ENCODE measurements around the gene ZNRF3.

The ZNRF3 gene

GRCh38 chr22:29079218-29079901 is 196.0 kb downstream of the ZNRF3 start:
- no peak overlapping the region for H3K4me2 ChIP-seq (ENCODE audit: low read length)
- no peaks in the 10 kb centered on the region for H3K4me1 ChIP-seq (ENCODE audit: low read length)
- no peak overlapping the region for H3K4me3 ChIP-seq (ENCODE audit: low read length)

GRCh38 chr22:29080106-29080975 is 197.0 kb downstream of the ZNRF3 start:
- Histone ChIP-seq H2AFZ (ENCODE audit: low read depth, low read length) (no peak overlapping the region), H3K9me3 (ENCODE audit: insufficient read depth, low read length) (no peaks in the 10 kb centered on the region), H3K4me3 (ENCODE audit: low read length) (no peak overlapping the region), H3K9ac (ENCODE audit: low read length) (no peak overlapping the region), H3K4me2 (ENCODE audit: low read length) (no peak overlapping the region), H3K4me1 (ENCODE audit: low read length) (no peaks in the 10 kb centered on the region), H3K27ac (ENCODE audit: low read length) (no peak overlapping the region), H3K36me3 (replicated peaks; ENCODE audit: low read depth, low read length) (no peaks in the 10 kb centered on the region), H3K27me3 (ENCODE audit: low read depth, low read length) (peaks cover 4% of the 10 kb centered on the region; the same call in 1 of the 2 replicates), H3K79me2 (ENCODE audit: low read length) (no peaks in the 10 kb centered on the region), H4K20me1 (ENCODE audit: insufficient read depth, low read length) (no peaks in the 10 kb centered on the region)
- TF ChIP-seq EZH2phosphoT487 (IDR thresholded peaks at IDR 0.05; ENCODE audit: low read depth): no peak
- no peak for TF ChIP-seq CTCF (IDR thresholded peaks at IDR 0.05; ENCODE audit: low read depth, low read length)

More at GRCh38 chr22:29079218-29079901, 196.0 kb downstream of the ZNRF3 start:
- H4K20me1 ChIP-seq (ENCODE audit: insufficient read depth, low read length): no peaks in the 10 kb centered on the region
- H3K27me3 ChIP-seq (ENCODE audit: low read depth, low read length): peaks cover 12% of the 10 kb centered on the region; the same call in 1 of the 2 replicates
- H3K36me3 ChIP-seq (replicated peaks; ENCODE audit: low read depth, low read length): no peaks in the 10 kb centered on the region
- no peaks in the 10 kb centered on the region for H3K9me3 ChIP-seq (ENCODE audit: insufficient read depth, low read length)
- no peaks in the 10 kb centered on the region for H3K79me2 ChIP-seq (ENCODE audit: low read length)
- H2AFZ ChIP-seq (ENCODE audit: low read depth, low read length): no peak overlapping the region
- H3K9ac ChIP-seq (ENCODE audit: low read length): no peak overlapping the region
- H3K27ac ChIP-seq (ENCODE audit: low read length): no peak overlapping the region
- no peak for TF ChIP-seq EZH2phosphoT487 (IDR thresholded peaks at IDR 0.05; ENCODE audit: low read depth)
- TF ChIP-seq CTCF (IDR thresholded peaks at IDR 0.05; ENCODE audit: low read depth, low read length): no peak

- Histone ChIP-seq H3K27me3 (ENCODE audit: low read depth, low read length) (no peaks in the 10 kb centered on the region), H3K9ac (ENCODE audit: low read length) (no peak overlapping the region), H3K9me3 (ENCODE audit: insufficient read depth, low read length) (no peaks in the 10 kb centered on the region), H3K4me1 (ENCODE audit: low read length) (no peaks in the 10 kb centered on the region), H3K4me2 (ENCODE audit: low read length) (no peak overlapping the region), H3K36me3 (replicated peaks; ENCODE audit: low read depth, low read length) (no peaks in the 10 kb centered on the region), H3K27ac (ENCODE audit: low read length) (no peak overlapping the region), H3K79me2 (ENCODE audit: low read length) (no peaks in the 10 kb centered on the region), H4K20me1 (ENCODE audit: insufficient read depth, low read length) (no peaks in the 10 kb centered on the region), H3K4me3 (ENCODE audit: low read length) (no peak overlapping the region), H2AFZ (ENCODE audit: low read depth, low read length) (no peak overlapping the region)
- TF ChIP-seq EZH2phosphoT487 (IDR thresholded peaks at IDR 0.05; ENCODE audit: low read depth) (no peak), CTCF (IDR thresholded peaks at IDR 0.05; ENCODE audit: low read depth, low read length) (no peak)
Measured at GRCh38 chr22:29081517-29082236, 198.3 kb downstream of the ZNRF3 start.
